GM10266 (cell line): ENCODE data around the gene IP6K2.

Experiments used
- DNase-seq: peaks from one replicate; pipeline ENCODE4 v3.0.0; 2012; ENCODE audit errors: extremely low spot score
- TF ChIP-seq, protein P1 (sequence below): IDR thresholded peaks from 2 replicates; pipeline ENCODE4 v1.5.1; 2012; ENCODE audit warnings: mild to moderate bottlenecking, low read depth; ENCODE audit not compliant: control insufficient read depth, insufficient read depth; ENCODE audit errors: missing control alignments

IP6K2 gene

GRCh38 chr3:48681974-48682610 lies 34.9 kb downstream of the IP6K2 start:
- DNase-seq = no peak
- TF ChIP-seq, protein P1, sequence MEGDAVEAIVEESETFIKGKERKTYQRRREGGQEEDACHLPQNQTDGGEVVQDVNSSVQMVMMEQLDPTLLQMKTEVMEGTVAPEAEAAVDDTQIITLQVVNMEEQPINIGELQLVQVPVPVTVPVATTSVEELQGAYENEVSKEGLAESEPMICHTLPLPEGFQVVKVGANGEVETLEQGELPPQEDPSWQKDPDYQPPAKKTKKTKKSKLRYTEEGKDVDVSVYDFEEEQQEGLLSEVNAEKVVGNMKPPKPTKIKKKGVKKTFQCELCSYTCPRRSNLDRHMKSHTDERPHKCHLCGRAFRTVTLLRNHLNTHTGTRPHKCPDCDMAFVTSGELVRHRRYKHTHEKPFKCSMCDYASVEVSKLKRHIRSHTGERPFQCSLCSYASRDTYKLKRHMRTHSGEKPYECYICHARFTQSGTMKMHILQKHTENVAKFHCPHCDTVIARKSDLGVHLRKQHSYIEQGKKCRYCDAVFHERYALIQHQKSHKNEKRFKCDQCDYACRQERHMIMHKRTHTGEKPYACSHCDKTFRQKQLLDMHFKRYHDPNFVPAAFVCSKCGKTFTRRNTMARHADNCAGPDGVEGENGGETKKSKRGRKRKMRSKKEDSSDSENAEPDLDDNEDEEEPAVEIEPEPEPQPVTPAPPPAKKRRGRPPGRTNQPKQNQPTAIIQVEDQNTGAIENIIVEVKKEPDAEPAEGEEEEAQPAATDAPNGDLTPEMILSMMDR = no peak

DNA sequence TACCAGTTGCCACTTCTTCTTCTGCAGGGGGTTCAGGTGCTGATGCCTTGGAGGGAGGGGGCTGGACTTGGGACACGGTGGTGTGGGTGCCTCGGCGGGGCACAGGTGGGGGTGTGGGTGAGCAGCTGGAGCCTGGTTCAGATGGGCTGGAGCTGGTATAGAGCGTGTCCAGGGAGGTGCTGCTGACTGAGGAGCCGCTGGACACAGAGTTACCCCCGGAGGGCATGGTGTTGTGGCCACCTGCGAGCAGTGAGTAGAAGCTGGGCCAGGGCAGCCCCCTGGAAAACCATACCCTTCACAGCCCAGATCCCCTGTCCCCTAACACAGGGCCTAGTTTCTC lies 35.5 kb downstream of the IP6K2 start:
- DNase-seq = no peak
- TF ChIP-seq, protein P1 = no peak

DNA sequence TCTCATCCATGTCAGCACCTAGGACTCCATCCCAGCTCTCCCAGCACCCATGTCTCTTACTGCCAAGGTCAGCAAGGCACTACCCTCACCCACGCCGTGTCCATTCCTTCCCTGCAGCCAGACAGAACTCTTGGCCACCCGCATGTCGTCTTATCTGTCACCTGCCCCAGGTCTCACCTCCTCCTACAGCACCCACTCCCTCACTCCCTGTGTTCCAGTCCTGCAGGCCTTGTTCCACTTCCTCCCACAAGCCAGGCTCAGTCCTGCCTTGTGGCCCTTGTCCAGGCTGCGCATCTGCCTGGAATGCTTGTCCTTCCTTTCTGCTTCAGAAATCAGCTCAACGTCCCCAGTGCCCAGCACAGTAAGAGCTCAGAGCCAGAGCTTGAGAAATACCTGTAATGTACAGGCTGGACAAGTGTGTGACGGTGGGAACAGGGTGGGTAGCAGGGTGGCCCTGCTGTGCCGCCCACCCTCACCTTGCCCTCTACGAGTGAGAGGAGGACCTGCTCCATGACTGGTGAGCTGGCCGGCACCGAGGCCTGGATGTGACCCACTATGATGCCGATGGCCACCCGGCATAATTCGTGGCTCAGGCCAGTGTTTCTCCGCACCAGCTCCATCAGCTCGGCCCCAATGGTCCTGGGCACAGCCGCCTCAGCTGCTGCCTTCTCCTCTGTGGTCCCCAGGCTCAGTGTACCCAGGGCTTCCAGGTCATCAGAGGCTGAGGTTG lies 36.0 kb downstream of the IP6K2 start:
- no peak for DNase-seq
- TF ChIP-seq, protein P1 = no peak

DNA sequence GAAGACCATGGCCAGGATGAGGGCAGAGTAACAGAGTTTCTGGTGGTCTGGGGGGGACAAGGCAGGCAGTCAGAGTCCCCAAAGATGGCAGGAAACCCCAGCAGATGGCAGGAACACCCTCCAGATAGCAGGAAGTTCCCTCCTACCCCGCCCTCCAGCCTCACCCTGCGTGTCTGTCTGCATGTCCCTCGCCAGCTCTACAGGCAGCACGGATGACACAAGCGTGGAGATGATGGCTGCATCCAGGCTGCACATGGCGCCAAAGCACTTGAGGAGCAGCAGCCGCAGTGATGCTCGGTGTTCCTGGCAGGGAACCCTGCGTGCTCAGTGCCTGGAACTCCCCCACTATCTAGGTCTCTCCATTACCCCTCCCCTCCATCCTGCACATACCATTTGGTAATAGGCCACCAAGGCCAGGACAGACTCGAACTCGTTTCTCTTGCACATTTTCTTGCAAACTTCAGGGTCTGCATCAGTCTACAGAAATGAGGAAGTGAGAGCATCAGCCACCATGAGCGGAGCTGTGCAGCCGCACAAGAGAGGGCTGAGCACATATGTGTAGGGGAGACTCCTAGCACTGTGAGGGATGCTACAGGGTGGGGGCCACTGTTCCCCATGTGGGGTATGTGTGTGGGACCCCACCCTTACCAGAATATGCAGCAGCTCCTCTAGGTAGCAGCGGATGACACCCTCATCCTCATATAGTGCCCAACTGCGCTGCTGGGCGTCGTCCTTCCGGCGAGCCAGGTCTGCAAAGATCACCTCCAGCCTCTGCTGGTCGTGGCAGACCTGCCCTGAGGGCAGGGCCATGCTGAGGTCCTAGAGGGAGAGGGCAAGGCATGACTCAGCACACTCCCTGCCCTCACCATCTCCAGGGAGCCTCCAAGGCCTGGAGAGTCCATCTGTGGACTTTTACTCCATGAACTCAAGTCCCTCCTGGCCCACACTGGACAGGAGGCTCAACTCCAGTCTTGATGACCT lies 37.3 kb downstream of the IP6K2 start:
- TF ChIP-seq, protein P1 = no peak
- no peak for DNase-seq

DNA sequence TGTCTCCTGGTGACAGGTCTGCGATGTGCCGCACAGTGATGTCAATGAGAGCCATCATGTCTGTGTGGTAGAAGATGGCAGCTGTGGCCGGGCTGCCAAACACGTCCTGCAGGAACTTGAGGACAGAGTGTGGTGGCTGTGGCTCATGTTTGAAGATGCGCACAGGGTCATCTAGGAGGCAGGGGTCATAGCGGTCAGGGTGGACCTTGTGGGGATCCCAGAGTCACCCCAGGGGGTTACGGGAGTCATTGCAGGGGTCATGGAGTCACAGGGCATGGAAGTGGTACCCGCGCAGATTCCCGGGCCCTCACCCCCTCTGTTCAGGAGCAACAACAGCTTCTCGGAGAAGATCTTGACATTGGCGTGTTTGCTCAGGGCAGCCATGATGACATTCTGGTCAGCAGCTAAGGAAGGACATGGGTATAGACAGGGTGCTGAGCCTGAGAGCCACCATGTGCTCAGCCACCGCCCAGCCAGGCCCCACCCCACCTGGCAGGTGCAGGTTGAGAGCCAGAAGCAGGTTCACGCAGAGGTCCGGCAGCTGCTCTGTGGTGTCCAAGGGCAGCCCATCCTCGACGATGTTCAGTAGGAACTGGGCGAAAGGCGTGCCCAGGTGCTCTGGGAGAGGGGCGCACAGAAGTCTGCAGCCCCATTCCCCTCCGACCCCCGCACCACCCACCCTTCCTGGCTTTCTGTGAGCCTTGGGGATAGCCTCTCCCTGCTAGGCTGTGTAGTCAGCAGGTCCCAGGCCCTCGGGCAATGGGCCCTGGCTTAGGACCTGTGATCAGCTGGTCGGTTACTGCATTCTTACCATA lies 38.2 kb downstream of the IP6K2 start:
- DNase-seq = no peak
- TF ChIP-seq, protein P1 = no peak

DNA sequence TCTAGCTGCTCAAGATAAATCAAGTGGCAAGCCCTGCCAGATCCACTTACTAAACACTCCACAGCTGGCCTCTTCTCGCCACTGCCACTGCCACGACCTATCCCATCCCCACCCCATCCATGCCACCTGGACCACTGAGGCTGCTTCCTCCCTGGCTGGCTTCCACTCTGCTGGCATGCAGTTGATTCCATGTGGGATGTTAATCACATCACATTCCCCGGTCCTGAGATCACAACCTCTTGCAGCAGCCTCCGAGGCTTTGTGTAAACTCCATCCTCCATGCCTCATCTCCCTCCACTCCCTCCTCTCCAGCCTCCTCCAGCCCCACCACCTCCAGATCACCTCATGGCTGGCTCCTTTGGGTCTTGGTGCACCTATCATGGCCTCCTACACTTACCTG lies 39.0 kb downstream of the IP6K2 start:
- no peak for DNase-seq
- TF ChIP-seq, protein P1 = no peak
